Skeletal muscle satellite cell (primary cell): Measurements from ENCODE around the gene M1AP.

Experiments used
- H3K27me3 ChIP-seq: 2 replicates; pipeline ENCODE4 v1.7.0; 2013; ENCODE audit warnings: low read length; ENCODE audit not compliant: control insufficient read depth, insufficient read depth
- H3K36me3 ChIP-seq: 2 replicates; pipeline ENCODE4 v1.7.0; 2013; ENCODE audit warnings: mild to moderate bottlenecking, control low read depth, low read length; ENCODE audit not compliant: insufficient read depth
- H3K4me1 ChIP-seq: 2 replicates; pipeline ENCODE4 v1.7.0; 2013; ENCODE audit warnings: low read length; ENCODE audit not compliant: control insufficient read depth, insufficient read depth
- H3K4me2 ChIP-seq: 2 replicates; pipeline ENCODE4 v1.7.0; 2013; ENCODE audit warnings: mild to moderate bottlenecking, low read length
- H3K4me3 ChIP-seq: 2 replicates; pipeline ENCODE4 v1.7.0; 2013; ENCODE audit warnings: low read length
- H3K9ac ChIP-seq: 2 replicates; pipeline ENCODE4 v1.7.0; 2013; ENCODE audit warnings: mild to moderate bottlenecking, low read depth, low read length, moderate library complexity
- H3K9me3 ChIP-seq: replicated peaks from 2 replicates; pipeline ENCODE4 v1.7.0; 2013; ENCODE audit warnings: mild to moderate bottlenecking, control low read depth, low read length

Gene M1AP

GRCh38 chr2:74679615-74680014 lies 31.5 kb upstream of the M1AP start:
- no peaks in the 10 kb centered on the region for H3K27me3 ChIP-seq
- H3K36me3 ChIP-seq, result peaks cover 17% of the 10 kb centered on the region
- H3K4me1 ChIP-seq, result no peaks in the 10 kb centered on the region
- no peak overlapping the region for H3K4me2 ChIP-seq
- H3K9ac ChIP-seq, result no peak overlapping the region
- H3K4me3 ChIP-seq, result no peak overlapping the region
- H3K9me3 ChIP-seq, result no peaks in the 10 kb centered on the region

GRCh38 chr2:74676331-74676730 lies 28.2 kb upstream of the M1AP start:
- peaks cover 17% of the 10 kb centered on the region for H3K36me3 ChIP-seq
- H3K4me1 ChIP-seq, result peaks cover 5% of the 10 kb centered on the region
- no peaks in the 10 kb centered on the region for H3K9me3 ChIP-seq
- no peak overlapping the region for H3K9ac ChIP-seq
- no peaks in the 10 kb centered on the region for H3K27me3 ChIP-seq
- H3K4me3 ChIP-seq, result no peak overlapping the region
- no peak overlapping the region for H3K4me2 ChIP-seq

- Histone ChIP-seq H3K4me1 (peaks cover 7% of the 10 kb centered on the region), H3K36me3 (peaks cover 17% of the 10 kb centered on the region), H3K4me2 (no peak overlapping the region), H3K27me3 (no peaks in the 10 kb centered on the region), H3K9me3 (no peaks in the 10 kb centered on the region), H3K4me3 (no peak overlapping the region), H3K9ac (no peak overlapping the region)
Measured at GRCh38 chr2:74675090-74675489, 27.0 kb upstream of the M1AP start.

- Histone ChIP-seq H3K36me3 (peaks cover 11% of the 10 kb centered on the region), H3K9me3 (no peaks in the 10 kb centered on the region), H3K4me2 (no peak overlapping the region), H3K9ac (no peak overlapping the region), H3K4me1 (peaks cover 7% of the 10 kb centered on the region), H3K27me3 (no peaks in the 10 kb centered on the region), H3K4me3 (no peak overlapping the region)
Measured at GRCh38 chr2:74673826-74674528, 25.8 kb upstream of the M1AP start.

- no peaks in the 10 kb centered on the region for H3K27me3 ChIP-seq
- peaks cover 11% of the 10 kb centered on the region for H3K36me3 ChIP-seq
- no peak overlapping the region for H3K4me3 ChIP-seq
- no peaks in the 10 kb centered on the region for H3K9me3 ChIP-seq
- H3K4me2 ChIP-seq, result no peak overlapping the region
- peaks cover 7% of the 10 kb centered on the region for H3K4me1 ChIP-seq
- no peak overlapping the region for H3K9ac ChIP-seq
Measured at GRCh38 chr2:74671479-74671878, 23.3 kb upstream of the M1AP start.

GRCh38 chr2:74670263-74670662 lies 22.1 kb upstream of the M1AP start:
- no peak overlapping the region for H3K9ac ChIP-seq
- H3K27me3 ChIP-seq, result no peaks in the 10 kb centered on the region
- H3K4me3 ChIP-seq, result no peak overlapping the region
- H3K4me1 ChIP-seq, result peaks cover 7% of the 10 kb centered on the region
- H3K36me3 ChIP-seq, result peaks cover 2% of the 10 kb centered on the region
- H3K4me2 ChIP-seq, result no peak overlapping the region
- H3K9me3 ChIP-seq, result no peaks in the 10 kb centered on the region

- Histone ChIP-seq H3K36me3 (no peaks in the 10 kb centered on the region), H3K27me3 (no peaks in the 10 kb centered on the region), H3K4me1 (peaks cover 7% of the 10 kb centered on the region), H3K9me3 (no peaks in the 10 kb centered on the region), H3K4me2 (no peak overlapping the region), H3K9ac (no peak overlapping the region), H3K4me3 (no peak overlapping the region)
Measured at GRCh38 chr2:74668087-74668486, 20.0 kb upstream of the M1AP start.

- Histone ChIP-seq H3K4me2 (no peak overlapping the region), H3K4me3 (no peak overlapping the region)
Measured at GRCh38 chr2:74659462-74659861, 11.3 kb upstream of the M1AP start.

GRCh38 chr2:74658516-74658915 lies 10.4 kb upstream of the M1AP start:
- Histone ChIP-seq H3K9ac (no peak overlapping the region), H3K4me2 (no peak overlapping the region), H3K36me3 (no peaks in the 10 kb centered on the region), H3K4me1 (peaks cover 13% of the 10 kb centered on the region), H3K4me3 (no peak overlapping the region), H3K9me3 (no peaks in the 10 kb centered on the region), H3K27me3 (no peaks in the 10 kb centered on the region)

More at GRCh38 chr2:74659462-74659861, 11.3 kb upstream of the M1AP start:
- Histone ChIP-seq H3K27me3 (no peaks in the 10 kb centered on the region), H3K36me3 (no peaks in the 10 kb centered on the region), H3K4me1 (peaks cover 9% of the 10 kb centered on the region), H3K9me3 (no peaks in the 10 kb centered on the region), H3K9ac (no peak overlapping the region)

GRCh38 chr2:74655579-74655978 lies 7.4 kb upstream of the M1AP start:
- H3K4me2 ChIP-seq, result no peak overlapping the region
- peaks cover 1% of the 10 kb centered on the region for H3K27me3 ChIP-seq
- H3K36me3 ChIP-seq, result no peaks in the 10 kb centered on the region
- no peaks in the 10 kb centered on the region for H3K9me3 ChIP-seq
- no peak overlapping the region for H3K9ac ChIP-seq
- H3K4me1 ChIP-seq, result peaks cover 14% of the 10 kb centered on the region
- no peak overlapping the region for H3K4me3 ChIP-seq

GRCh38 chr2:74653985-74654882 lies 6.1 kb upstream of the M1AP start, which contains the start of gene SEMA4F:
TSS of gene SEMA4F (plus strand) at chr2:74654247. CDS start at chr2:74654377, 130 bp downstream.
- H3K9me3 ChIP-seq, result no peaks in the 10 kb centered on the region
- peaks cover 14% of the 10 kb centered on the region for H3K4me1 ChIP-seq
- no peaks in the 10 kb centered on the region for H3K36me3 ChIP-seq
- peaks cover 4% of the 10 kb centered on the region for H3K27me3 ChIP-seq
- H3K4me2 ChIP-seq, result peak within 1 kb of the TSS; percentile 98
- peak within 1 kb of the TSS; percentile 88 for H3K4me3 ChIP-seq
- H3K9ac ChIP-seq, result peak within 1 kb of the TSS; percentile 88
